WI38 (cell line): ENCODE results near the gene E4F1.
A peak's percentile ranks its signal among the peaks of the same experiment; 100 is the strongest.
"Not testable (repeated sequence)": the region's sequence is repeated elsewhere in the genome, so short reads cannot be mapped to it uniquely, and the experiment has no call there.

Experiments used
- H3K4me3 ChIP-seq: 2 replicates; pipeline ENCODE4 v1.5.1; 2011; ENCODE audit warnings: low read depth, mild to moderate bottlenecking, control low read depth, low read length
- CTCF ChIP-seq: IDR thresholded peaks from 2 replicates; pipeline ENCODE4 v1.5.1; 2012; ENCODE audit warnings: low read depth, mild to moderate bottlenecking, control low read depth, low read length

E4F1 gene

DNA sequence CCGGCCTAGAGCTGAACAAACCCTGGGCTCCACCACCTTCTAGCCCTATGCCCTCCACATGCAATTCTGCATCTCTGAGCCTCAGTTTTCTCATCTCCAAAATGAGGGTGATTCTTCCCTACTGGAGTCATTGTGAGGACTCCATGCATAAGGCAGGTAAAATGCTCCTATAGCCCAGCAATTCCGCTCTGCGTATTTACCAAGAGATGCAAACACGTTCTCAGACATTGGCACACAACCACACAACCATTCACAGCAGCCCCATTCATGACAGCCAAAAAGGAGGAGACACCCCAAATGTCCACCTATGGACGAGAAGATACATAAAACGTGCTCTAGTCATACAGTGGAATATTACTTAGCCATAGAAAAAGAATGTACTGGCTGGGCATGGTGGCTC is 23.1 kb upstream of the E4F1 start:
- no peak for TF ChIP-seq CTCF
- H3K4me3 ChIP-seq = no peak overlapping the region

DNA sequence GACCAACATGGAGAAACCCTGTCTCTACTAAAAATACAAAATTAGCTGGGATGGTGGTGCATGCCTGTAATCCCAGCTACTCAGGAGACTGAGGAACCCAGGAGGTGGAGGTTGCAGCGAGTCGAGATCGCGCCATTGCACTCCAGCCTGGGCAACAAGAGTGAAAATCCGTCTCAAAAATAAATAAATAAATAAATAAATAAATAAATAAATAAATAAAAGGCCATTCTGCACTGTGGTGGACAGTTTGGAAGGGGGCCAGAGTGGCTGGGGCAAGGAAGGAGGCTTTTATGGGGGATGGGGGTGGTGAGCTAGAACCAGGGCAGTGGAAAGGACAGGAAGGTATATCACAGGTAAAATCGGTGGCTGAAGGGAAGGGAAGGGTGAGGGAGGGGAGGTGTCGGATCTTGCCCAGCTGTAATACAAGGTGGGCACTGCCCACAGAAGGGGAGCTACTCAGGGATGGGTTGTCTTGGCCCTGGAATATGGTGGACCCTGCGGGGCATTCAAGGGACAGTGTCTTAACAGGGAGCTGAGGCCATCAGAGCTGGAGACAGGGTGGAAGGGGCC is 20.2 kb upstream of the E4F1 start:
- not testable (repeated sequence) for H3K4me3 ChIP-seq

GRCh38 chr16:2204416-2205103 is 18.8 kb upstream of the E4F1 start:
- peak overlapping the region; percentile 64 for H3K4me3 ChIP-seq
- no peak for TF ChIP-seq CTCF

DNA sequence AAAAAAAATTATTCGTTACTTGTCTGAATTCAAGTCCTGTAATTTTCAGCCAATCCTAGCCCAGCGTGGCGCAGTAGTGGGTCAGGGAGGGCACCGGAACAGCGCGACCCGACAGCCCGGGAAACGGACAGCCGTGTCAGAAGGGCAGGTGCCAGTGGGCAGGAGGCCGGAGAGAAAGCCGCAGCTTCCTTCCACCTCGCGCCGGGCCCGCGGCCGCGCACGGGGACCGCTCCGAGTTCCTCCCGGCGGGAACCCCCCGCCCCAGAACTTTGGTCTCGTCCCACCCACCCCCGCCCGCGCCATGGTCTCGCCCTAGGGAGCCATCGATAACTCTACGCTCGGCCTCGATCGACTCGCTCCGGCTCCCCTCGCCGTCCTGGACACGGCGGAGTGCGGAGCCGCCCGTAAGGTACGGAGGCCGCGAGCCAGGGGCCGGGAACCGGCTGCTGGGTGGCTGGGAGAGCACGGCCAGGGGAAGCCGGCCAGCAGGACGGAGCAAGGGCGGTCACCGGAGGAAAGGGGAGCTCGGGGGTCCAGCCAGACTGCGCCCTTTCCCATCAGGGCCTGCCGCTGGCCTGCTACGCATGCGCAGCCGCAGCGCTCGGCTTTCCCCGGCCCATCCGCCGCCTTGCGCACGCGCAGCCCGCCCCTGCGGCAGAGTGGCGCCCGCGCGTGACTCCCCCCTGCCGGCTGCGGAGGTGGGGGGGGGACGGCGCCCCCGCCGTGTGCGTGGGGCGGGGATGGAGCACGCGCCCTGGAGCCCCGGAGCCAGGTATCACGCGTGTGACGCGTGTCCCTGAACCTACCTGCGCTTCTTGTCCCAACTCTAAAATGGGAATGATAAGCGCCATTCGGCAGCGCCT is 18.1 kb upstream of the E4F1 start, which contains the start of gene MLST8:
Gene MLST8 (plus strand): TSS at position 351 of the 863 bp plus-strand sequence. CDS start 632 bp downstream, outside the sequence.
- peak within 1 kb of the TSS; percentile 64 for H3K4me3 ChIP-seq

DNA sequence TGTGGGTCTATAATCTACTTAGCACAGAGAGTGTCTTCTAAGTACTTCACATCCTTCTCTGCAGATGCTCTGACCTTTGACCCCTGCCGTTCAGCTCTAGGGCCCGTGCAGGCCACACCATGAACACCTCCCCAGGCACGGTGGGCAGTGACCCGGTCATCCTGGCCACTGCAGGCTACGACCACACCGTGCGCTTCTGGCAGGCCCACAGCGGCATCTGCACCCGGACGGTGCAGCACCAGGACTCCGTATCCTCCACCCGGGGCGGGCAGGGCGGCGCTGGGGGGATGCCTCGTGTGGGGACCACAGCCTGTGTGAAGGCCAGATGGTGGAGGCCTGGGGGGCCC is 17.5 kb upstream of the E4F1 start:
- no peak for TF ChIP-seq CTCF
- peak overlapping the region; percentile 64 for H3K4me3 ChIP-seq

More for the DNA sequence above, 18.1 kb upstream of the E4F1 start, which contains the start of gene MLST8:
- peak; percentile 8; the same call in 1 of the 2 replicates for TF ChIP-seq CTCF

DNA sequence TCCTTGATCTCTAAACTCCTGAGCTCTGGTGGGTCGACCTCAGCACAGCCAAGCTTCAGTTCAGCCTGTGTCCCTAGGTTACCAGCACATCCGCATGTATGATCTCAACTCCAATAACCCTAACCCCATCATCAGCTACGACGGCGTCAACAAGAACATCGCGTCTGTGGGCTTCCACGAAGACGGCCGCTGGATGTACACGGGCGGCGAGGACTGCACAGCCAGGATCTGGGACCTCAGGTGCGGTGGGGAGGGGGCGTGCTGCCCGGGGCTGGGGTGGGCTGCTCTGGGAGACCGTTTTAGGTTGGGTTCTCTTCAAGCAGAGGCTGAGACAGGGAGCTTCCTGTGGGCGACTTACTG is 17.0 kb upstream of the E4F1 start:
- no peak for TF ChIP-seq CTCF
- H3K4me3 ChIP-seq = peak overlapping the region; percentile 64

GRCh38 chr16:2206780-2207433 is 16.5 kb upstream of the E4F1 start:
- no peak overlapping the region for H3K4me3 ChIP-seq

More at GRCh38 chr16:2206780-2207433, 16.5 kb upstream of the E4F1 start:
- no peak for TF ChIP-seq CTCF
